ENCODE measurements around the gene SRGAP1. TPM values are rescaled to one million over a fixed set of nuclear protein-coding genes. Genes with fewer than 3 reads are reported as not detected.
"Not testable (repeated sequence)": the region's sequence is repeated elsewhere in the genome, so short reads cannot be mapped to it uniquely, and the experiment has no call there.

Gene SRGAP1
- total RNA-seq, 1 experiment from 2014 or later: 4.2 TPM

GRCh38 chr12:63836936-63837335 lies 7.6 kb upstream of the SRGAP1 start:
- DNase-seq (ENCODE audit: low read depth): no peak

DNA sequence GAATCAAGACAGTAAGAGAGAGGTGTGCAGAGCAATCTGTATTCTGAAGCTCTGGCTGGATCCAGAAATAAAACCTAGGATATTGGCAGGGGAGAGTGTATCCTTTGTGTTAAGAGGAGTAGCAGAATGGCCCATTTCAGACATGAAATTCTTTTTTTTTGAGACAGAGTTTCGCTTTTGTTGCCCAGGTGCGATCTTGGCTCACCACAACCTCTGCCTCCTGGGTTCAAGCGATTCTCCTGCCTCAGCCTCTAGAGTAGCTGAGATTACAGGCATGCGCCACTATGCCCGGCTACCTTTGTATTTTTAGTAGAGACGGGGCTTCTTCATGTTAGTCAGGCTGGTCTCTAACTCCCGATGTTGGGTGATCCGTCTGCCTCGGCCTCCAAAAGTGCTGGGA lies 6.1 kb upstream of the SRGAP1 start:
- DNase-seq (ENCODE audit: low read depth): no peak

DNA sequence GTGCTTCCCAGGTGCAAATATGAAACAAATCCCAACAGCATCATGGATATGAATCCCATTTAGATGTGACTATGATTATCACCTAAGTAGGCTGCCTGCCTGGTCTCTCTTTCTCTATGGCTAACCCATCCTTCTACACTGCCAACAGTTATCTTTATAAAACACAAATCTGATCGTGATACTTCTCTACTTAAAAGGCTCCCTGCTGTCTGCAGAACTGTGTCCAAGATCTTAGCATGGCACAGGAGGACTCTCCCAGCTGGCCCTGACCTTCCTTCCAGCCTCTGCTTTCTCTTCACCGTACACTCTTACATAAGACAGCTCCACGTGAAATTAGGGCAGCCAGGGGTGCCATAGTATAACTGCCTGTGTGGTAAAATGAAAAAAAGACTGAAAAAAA lies 3.5 kb upstream of the SRGAP1 start:
- no peak for DNase-seq (ENCODE audit: low read depth)

DNA sequence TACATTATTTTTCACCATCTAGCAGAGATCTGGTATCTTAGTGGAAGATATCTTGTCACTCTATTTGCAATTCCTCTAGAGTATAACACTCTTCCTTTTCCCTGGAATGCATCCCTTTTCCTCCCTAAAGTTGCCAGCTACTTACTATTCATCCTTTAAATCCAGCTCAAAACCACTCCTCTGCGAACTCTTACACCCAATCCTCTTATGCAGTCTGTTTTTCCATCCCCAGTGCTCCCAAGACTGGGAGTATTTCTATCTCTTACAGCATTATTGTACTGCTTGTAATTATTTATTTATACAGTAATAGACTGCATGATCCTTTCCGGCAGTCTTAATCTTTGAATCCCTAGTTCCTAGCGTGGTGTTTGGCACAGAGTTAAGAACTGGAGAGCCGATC lies 2.9 kb upstream of the SRGAP1 start:
- no peak for DNase-seq (ENCODE audit: low read depth)

DNA sequence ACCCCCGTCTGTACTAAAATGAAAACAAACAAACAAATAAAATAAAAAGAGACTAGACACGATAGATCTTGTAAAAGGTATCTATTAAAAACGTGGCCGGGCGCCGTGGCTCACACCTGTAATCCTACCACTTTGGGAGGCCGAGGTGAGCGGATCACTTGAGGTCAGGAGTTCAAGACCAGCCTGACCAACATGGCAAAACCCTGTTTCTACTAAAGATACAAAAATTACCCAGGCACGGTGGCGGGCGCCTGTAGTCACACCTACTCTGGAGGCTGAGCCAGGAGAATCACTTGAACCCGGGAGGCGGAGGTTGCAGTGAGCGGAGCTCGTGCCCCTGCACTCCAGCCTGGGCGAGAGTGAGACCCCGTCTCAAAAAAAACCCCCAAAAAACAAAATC lies 1.8 kb upstream of the SRGAP1 start:
- DNase-seq (ENCODE audit: low read depth): not testable (repeated sequence)

- no peak for DNase-seq (ENCODE audit: low read depth)
Measured at GRCh38 chr12:63843254-63843720, 1.2 kb upstream of the SRGAP1 start.

DNA sequence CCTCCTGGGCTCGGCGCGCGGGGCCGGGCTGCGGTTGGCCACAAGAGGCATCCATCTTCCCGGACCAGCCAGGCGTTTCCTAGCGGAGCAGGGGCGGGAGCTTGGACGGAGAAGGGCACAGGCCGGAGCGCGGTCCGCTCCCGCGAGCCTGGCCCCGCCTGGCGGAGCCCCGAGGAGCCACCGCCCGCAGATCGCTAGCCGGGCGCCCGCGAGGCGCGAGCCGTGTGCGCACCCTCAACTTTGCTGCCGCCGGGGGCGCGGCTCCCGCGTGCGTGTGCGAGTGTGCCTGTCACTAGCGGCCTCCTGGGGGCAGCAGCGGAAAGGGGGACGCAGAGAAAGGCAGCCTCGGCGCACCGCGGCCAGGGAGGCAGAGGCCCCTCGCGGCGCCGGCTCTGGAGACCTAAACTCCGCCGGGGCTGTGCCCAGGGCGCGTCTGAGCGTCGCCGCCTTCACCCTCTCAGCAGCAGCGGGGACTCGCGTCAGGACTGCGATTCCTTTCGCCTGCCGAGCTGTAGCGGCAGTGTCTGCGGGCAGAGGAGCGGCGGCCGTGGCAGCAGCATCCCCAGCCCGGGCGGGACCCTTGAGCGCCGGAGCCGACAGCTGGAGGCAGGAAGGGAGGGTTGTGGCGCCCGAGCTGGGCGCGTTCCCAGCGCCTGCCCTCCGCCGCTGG lies 644 bp upstream of the SRGAP1 start:
- DNase-seq (ENCODE audit: low read depth): peak; percentile 92

DNA sequence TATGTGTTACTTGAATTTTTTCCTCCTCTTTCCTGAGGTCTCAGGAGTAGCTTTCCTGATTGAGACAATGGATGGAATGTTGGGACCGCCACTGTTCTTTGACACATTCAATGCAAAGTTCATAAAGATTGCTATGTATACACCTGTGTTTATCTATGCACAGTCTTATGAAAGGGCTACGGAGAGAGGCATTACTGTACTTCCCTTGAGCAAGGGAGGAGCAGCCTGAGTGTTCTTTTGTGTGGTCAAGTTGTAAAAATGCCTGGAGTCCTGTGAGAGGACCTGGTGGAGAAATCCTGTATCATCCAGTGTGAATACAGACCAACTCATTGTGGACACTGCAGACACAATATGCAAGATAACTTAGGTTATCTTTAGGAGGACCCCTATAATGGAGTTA lies 1.2 kb downstream of the SRGAP1 start:
- peak; percentile 52 for DNase-seq (ENCODE audit: low read depth)

GRCh38 chr12:63846238-63846967 lies 1.9 kb downstream of the SRGAP1 start:
- no peak for DNase-seq (ENCODE audit: low read depth)

DNA sequence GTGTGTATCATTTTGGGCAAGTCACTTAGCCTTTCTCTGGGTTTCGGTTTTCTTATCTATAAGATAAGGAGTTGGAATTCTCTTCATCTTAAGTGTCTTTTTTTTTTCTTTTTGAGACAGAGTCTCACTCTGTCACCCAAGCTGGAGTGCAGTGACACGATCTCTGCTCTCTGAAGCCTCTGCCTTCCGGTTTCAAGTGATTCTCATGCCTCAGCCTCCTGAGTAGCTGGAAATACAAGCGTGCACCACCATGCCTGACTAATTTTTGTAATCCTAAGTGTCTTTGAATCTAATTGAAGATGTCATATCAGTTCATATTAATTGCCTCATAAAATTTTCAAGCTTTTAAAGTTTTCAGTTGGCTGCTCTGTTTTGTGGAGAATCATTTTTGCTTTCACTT lies 4.0 kb downstream of the SRGAP1 start:
- DNase-seq (ENCODE audit: low read depth): no peak

- no peak for DNase-seq (ENCODE audit: low read depth)
Measured at GRCh38 chr12:63849106-63849620, 4.7 kb downstream of the SRGAP1 start.

- no peak for DNase-seq (ENCODE audit: low read depth)
Measured at GRCh38 chr12:63849641-63850040, 5.1 kb downstream of the SRGAP1 start.

DNA sequence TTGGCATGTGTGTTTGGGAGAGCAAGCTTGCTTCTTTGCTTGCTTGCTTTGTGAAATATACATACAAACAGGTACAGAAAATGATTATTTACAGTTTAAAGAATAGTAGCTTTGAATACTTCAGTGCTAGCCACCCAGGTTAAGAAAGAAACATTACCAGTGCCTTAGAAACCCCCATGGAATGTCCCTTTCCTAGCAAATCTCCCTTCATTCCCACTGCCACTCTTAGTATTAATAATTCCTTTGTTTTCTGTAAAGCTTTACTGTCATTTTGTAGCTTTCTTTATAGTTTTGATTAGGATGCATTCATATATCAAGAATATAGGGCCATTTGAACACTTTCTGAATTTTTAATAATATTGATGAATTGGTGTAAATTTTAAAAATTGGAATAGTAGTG lies 9.5 kb downstream of the SRGAP1 start:
- DNase-seq (ENCODE audit: low read depth): no peak

- no peak for DNase-seq (ENCODE audit: low read depth)
Measured at GRCh38 chr12:63855299-63855698, 10.8 kb downstream of the SRGAP1 start.

GRCh38 chr12:63857771-63858670 lies 13.5 kb downstream of the SRGAP1 start:
- DNase-seq (ENCODE audit: low read depth): peak; percentile 38

- not testable (repeated sequence) for DNase-seq (ENCODE audit: low read depth)
Measured at GRCh38 chr12:63859880-63860279, 15.4 kb downstream of the SRGAP1 start.

DNA sequence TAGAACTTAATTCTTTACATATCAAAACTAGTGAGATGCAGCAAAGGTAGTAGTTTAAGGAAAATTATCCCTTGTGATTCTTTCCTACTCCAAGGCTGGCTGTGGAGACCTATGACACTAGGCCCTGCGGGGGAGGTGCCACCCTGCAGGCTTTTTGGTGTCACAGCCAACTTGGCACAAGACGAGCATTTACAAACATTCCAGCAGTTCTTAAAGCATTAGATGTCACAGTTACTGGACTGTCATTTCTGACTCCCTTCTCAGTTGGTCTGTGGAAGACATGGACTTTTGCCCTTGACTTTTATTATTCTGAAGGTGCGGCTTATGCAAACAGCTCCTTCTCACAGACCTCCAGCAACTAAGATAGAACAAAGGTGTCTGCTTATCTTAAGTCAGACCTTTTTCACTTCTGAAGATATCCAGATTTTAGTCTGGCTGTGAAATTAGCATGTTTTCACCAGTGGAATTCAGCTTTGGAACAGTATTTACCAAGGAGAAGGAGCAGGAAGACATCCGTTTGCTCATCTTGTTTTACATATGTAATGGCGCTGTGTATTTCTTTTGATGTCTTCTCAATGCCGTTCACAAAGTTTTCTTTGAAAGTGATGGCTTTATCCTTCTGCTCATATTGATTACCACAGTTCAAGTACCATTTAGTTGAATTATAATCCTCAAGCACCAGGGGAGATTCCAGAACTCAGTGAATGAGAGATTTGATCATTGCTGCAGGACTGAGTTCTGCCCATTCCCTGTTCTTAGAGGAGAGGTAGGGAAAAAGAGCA lies 17.9 kb downstream of the SRGAP1 start:
- DNase-seq (ENCODE audit: low read depth): no peak

- DNase-seq (ENCODE audit: low read depth): no peak
Measured at GRCh38 chr12:63862969-63863230, 18.4 kb downstream of the SRGAP1 start.

- DNase-seq (ENCODE audit: low read depth): no peak
Measured at GRCh38 chr12:63863658-63864453, 19.4 kb downstream of the SRGAP1 start.

DNA sequence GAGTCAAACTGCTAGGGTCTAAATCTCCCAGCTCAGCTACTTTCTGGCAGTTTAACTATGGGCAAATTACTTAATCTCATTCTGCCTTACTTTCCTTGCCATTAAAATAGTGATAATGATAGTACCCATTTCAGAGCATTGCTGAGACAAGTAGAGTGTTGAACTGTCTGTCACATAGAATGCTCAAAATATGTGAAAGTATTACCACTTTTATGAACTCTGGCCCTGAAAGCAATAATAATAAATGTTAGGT lies 19.9 kb downstream of the SRGAP1 start:
- DNase-seq (ENCODE audit: low read depth): no peak

GRCh38 chr12:63865448-63865847 lies 20.9 kb downstream of the SRGAP1 start:
- DNase-seq (ENCODE audit: low read depth): no peak
